HepG2 (cell line): ENCODE measurements around the gene LORICRIN. TPM values are rescaled to one million over a fixed set of nuclear protein-coding genes. Genes with fewer than 3 reads are reported as not detected.
A peak's percentile ranks its signal among the peaks of the same experiment; 100 is the strongest.

Source experiments
- ATAC-seq: fragments of 200-7000 bp; cut with Tn5 transposase; 3 replicates; pipeline ENCODE4 v1.9.1; 2020; ENCODE audit warnings: mild to moderate bottlenecking, moderate library complexity
- BruUV-seq: library from RNA; stranded (reverse); fragments of 400-500 nt; replicated peaks from 2 replicates; lab custom pipeline; 2021; lab: Mats Ljungman, UMichigan
- CTCF ChIA-PET: fragments of 300-600 bp; formaldehyde crosslinking; extraction: SDS; loops from one replicate; lab custom pipeline; 2021; ENCODE audit warnings: low total read pairs, inconsistent platforms, low intra/inter-chr PET ratio; lab: Yijun Ruan, JAX
- POLR2A ChIA-PET: fragments of 350-600 bp; sonication (Branson Sonifier 250); formaldehyde crosslinking; loops from one replicate; lab custom pipeline; 2020; ENCODE audit warnings: antibody characterized with exemption, inconsistent platforms; lab: Yijun Ruan, JAX
- DNase-seq: peaks from one replicate; pipeline ENCODE4 v3.0.0-alpha.2; 2015; ENCODE audit warnings: low spot score
- FAIRE-seq: peaks from 3 replicates; lab custom pipeline; 2011; peaks lifted over from hg19 to GRCh38; lab: Jason Lieb, UNC
- H2AFZ ChIP-seq: one replicate; pipeline ENCODE4 v1.6.1; 2011; ENCODE audit warnings: low read length, inconsistent platforms
- H3K27ac ChIP-seq: fragments of 300-600 bp; 3 replicates; pipeline ENCODE4 v1.8.0; 2011; ENCODE audit warnings: mixed run types, mild to moderate bottlenecking, mixed read lengths, low read length, inconsistent platforms; ENCODE audit not compliant: insufficient read depth; ENCODE audit errors: extremely low read length
- H3K27me3 ChIP-seq, 2 experiments: fragments of 200-600 bp in 1 of 2; 2 replicates in 1 of 2; 3 replicates in 1 of 2; pipeline versions ENCODE4 v1.6.0 to v1.8.0; 2011; ENCODE audit warnings: low read length in 2 of 2, mild to moderate bottlenecking in 2 of 2, moderate library complexity in 2 of 2, inconsistent platforms in 1 of 2; ENCODE audit not compliant: insufficient read depth in 2 of 2, control insufficient read depth in 1 of 2
- H3K36me3 ChIP-seq, 2 experiments: fragments of 200-600 bp in 1 of 2; replicated peaks in 1 of 2; 2 replicates in 1 of 2; 3 replicates in 1 of 2; pipeline versions ENCODE4 v1.5.1 to v1.8.0; 2011; ENCODE audit warnings: low read length in 2 of 2, inconsistent platforms in 1 of 2; ENCODE audit not compliant: insufficient read depth in 2 of 2, control insufficient read depth in 1 of 2
- H3K4me1 ChIP-seq: 2 replicates; pipeline ENCODE4 v1.5.1; 2012; ENCODE audit warnings: low read length, inconsistent platforms; ENCODE audit not compliant: insufficient read depth
- H3K4me2 ChIP-seq: 2 replicates; pipeline ENCODE4 v1.6.0; 2011; ENCODE audit warnings: low read depth, low read length, inconsistent platforms
- H3K4me3 ChIP-seq, 3 experiments: fragments of 200-600 bp in 1 of 3; sonication (generic), shearing (Covaris generic) in 1 of 3; replicated peaks in 1 of 3; 2 replicates each; pipeline ENCODE4 v1.5.1; 2011 to 2016; ENCODE audit warnings: low read length in 3 of 3, inconsistent platforms in 2 of 3, low read depth in 2 of 3, mild to moderate bottlenecking in 2 of 3, control low read depth in 1 of 3, mixed read lengths in 1 of 3; ENCODE audit not compliant: insufficient read depth in 1 of 3
- H3K79me2 ChIP-seq: one replicate; pipeline ENCODE4 v1.6.1; 2011; ENCODE audit warnings: low read length, inconsistent platforms; ENCODE audit not compliant: insufficient read depth
- H3K9ac ChIP-seq: 2 replicates; pipeline ENCODE4 v1.6.0; 2011; ENCODE audit warnings: mild to moderate bottlenecking, low read depth, low read length, inconsistent platforms; ENCODE audit not compliant: insufficient read depth
- H3K9me3 ChIP-seq: 2 replicates; pipeline ENCODE4 v1.5.1; 2012; ENCODE audit warnings: mild to moderate bottlenecking, low read length
- H4K20me1 ChIP-seq: 2 replicates; pipeline ENCODE4 v1.6.0; 2011; ENCODE audit warnings: inconsistent platforms, mild to moderate bottlenecking, low read length, moderate library complexity; ENCODE audit not compliant: insufficient read depth
- CBX1 ChIP-seq: IDR thresholded peaks from one replicate; pipeline ENCODE4 v1.6.1; 2016; ENCODE audit warnings: antibody characterized with exemption, low read depth
- KDM5A ChIP-seq: fragments of 200-600 bp; sonication (generic); IDR thresholded peaks from 2 replicates; pipeline ENCODE4 v1.7.0; 2018; ENCODE audit warnings: antibody characterized with exemption, mild to moderate bottlenecking, low read length, borderline replicate concordance
- KLF6 ChIP-seq: IDR thresholded peaks from 2 replicates; pipeline ENCODE4 v1.8.0; 2016; ENCODE audit warnings: missing biosample characterization, missing genetic modification reagents
- MAZ ChIP-seq, 2 experiments: sonication (generic) in 1 of 2; formaldehyde crosslinking in 1 of 2; IDR thresholded peaks; 2 replicates each; pipeline versions ENCODE4 v1.5.0 to v1.6.1; 2012 to 2020; ENCODE audit warnings: low read depth in 2 of 2, mild to moderate bottlenecking in 2 of 2, borderline replicate concordance in 1 of 2, improper control_type of control experiment in 1 of 2, low read length in 1 of 2, missing genetic modification reagents in 1 of 2, moderate library complexity in 1 of 2
- MTA3 ChIP-seq: sonication (generic); formaldehyde crosslinking; IDR thresholded peaks from 2 replicates; pipeline ENCODE4 v1.4.0; 2020; ENCODE audit warnings: missing genetic modification reagents
- PHF21A ChIP-seq: sonication (generic); formaldehyde crosslinking; IDR thresholded peaks from 2 replicates; pipeline ENCODE4 v1.5.0; 2020; ENCODE audit warnings: mild to moderate bottlenecking, missing genetic modification reagents
- POLR2AphosphoS5 ChIP-seq: IDR thresholded peaks from 2 replicates; pipeline ENCODE4 v1.6.1; 2012; ENCODE audit warnings: low read depth, low read length
- RNF219 ChIP-seq: sonication (generic); formaldehyde crosslinking; IDR thresholded peaks from 2 replicates; pipeline ENCODE4 v1.5.0; 2020; ENCODE audit warnings: mild to moderate bottlenecking, missing genetic modification reagents
- SNAPC5 ChIP-seq: sonication (generic); formaldehyde crosslinking; IDR thresholded peaks from 2 replicates; pipeline ENCODE4 v1.8.1; 2023; ENCODE audit warnings: mild to moderate bottlenecking, missing genetic modification reagents, borderline replicate concordance
- ZNF766 ChIP-seq: sonication (generic); formaldehyde crosslinking; IDR thresholded peaks from 2 replicates; pipeline ENCODE4 v1.5.0; 2020; ENCODE audit warnings: missing genetic modification reagents, borderline replicate concordance
- WGBS: methylation state at CpG from one replicate; pipeline ENCODE4 v1.1.6; 2017; ENCODE audit warnings: low lambda C conversion rate; 5-methylcytosine and 5-hydroxymethylcytosine counted together
- in situ Hi-C: cut with HindIII; loops from 2 replicates; pipeline ENCODE4 v1.10.0; 2017; ENCODE audit warnings: low pct_unique_long_range_greater_than_20kb; ENCODE audit not compliant: extremely low pct_ligation_motif_present
- intact Hi-C: fragments of 100-400 bp; cut with micrococcal nuclease; formaldehyde crosslinking; loops from one replicate; pipeline ENCODE4 v1.10.0; 2022; ENCODE audit not compliant: unreplicated experiment
- polyA plus RNA-seq, 8 experiments: library from polyadenylated mRNA; depleted of rRNA in 3 of 8; stranded (reverse) in 7 of 8; unstranded in 1 of 8; fragments of >200 nt; fragmentation: Illumina TruSeq in 4 of 8; extraction: Trizol in 4 of 8; gene quantifications; 2 replicates each; pipeline versions ENCODE4 v1.2.1 to v1.2.3, GENCODE V29; 2011 to 2016; ENCODE audit warnings: low read depth in 4 of 8, missing spikeins in 1 of 8, mixed read lengths in 1 of 8; ENCODE audit not compliant: insufficient read depth in 1 of 8
- total RNA-seq, 5 experiments: library from RNA; depleted of rRNA; stranded (reverse); fragments of >200 nt; fragmentation: Illumina TruSeq; extraction: Trizol; gene quantifications; 2 replicates each; pipeline ENCODE4 v1.2.3, GENCODE V29; 2016; ENCODE audit warnings: low read depth in 1 of 5

Gene LORICRIN
- total and polyA plus RNA-seq, 2 of the 13 experiments (the other 11 are each of a cell fraction or from before 2014, with no cell fraction given) = not detected

GRCh38 chr1:153231363-153231762, 28.1 kb upstream of the LORICRIN start:
- H3K36me3 ChIP-seq = no peaks in the 10 kb centered on the region
- ChIA-PET CTCF (no interaction called here), POLR2A (no interaction called here)
- DNase-seq (no peak), ATAC-seq (peak; percentile 66), FAIRE-seq (no peak)
- H3K4me1 ChIP-seq = no peaks in the 10 kb centered on the region
- BruUV-seq = no TSS peak
- in situ Hi-C loops (no loop called here), intact Hi-C loops (no loop called here)
- no peak for TF ChIP-seq CBX1
- TF ChIP-seq KDM5A = no peak
- TF ChIP-seq POLR2AphosphoS5 = no peak
- TF ChIP-seq RNF219 (CRISPR knock-in tag) = no peak
- TF ChIP-seq PHF21A (CRISPR knock-in tag) = no peak
- TF ChIP-seq MTA3 (CRISPR knock-in tag) = no peak
- no peak for TF ChIP-seq KLF6 (CRISPR knock-in tag)
- TF ChIP-seq MAZ (IDR thresholded peaks at IDR 0.05; ENCODE audit: borderline replicate concordance, low read depth, low read length) = no peak
- TF ChIP-seq MAZ (CRISPR knock-in tag; IDR thresholded peaks at IDR 0.05; ENCODE audit: low read depth) = no peak
- TF ChIP-seq ZNF766 (CRISPR knock-in tag) = no peak
- no peak for TF ChIP-seq SNAPC5
- no peak overlapping the region for H3K4me2 ChIP-seq
- H2AFZ ChIP-seq = no peak overlapping the region
- no peaks in the 10 kb centered on the region for H3K9me3 ChIP-seq
- no peak overlapping the region for H3K4me3 ChIP-seq
- H3K79me2 ChIP-seq = no peaks in the 10 kb centered on the region
- WGBS = 2% methylated on average over 3 of the region's 4 CpGs
- no peaks in the 10 kb centered on the region; a peak in 1 of 5 replicates for H3K27me3 ChIP-seq
- H3K27ac ChIP-seq = no peak overlapping the region
- no peaks in the 10 kb centered on the region for H4K20me1 ChIP-seq
- no peak overlapping the region for H3K9ac ChIP-seq
